Hair follicular keratinocyte (primary cell): Measurements from ENCODE around the gene CCDC38. TPM values are rescaled to one million over a fixed set of nuclear protein-coding genes. Genes with fewer than 3 reads are reported as not detected.

Source experiments
- total RNA-seq: library from RNA; depleted of rRNA; stranded (reverse); fragments of >200 nt; gene quantifications from 2 replicates; pipeline ENCODE4 v1.2.3, GENCODE V29; 2015

Gene CCDC38
- total RNA-seq = not detected in 2 replicates

GRCh38 chr12:95942524-95943329 is at the start of gene CCDC38:
TSS of gene CCDC38 (minus strand) at chr12:95942614. CDS start at chr12:95936509, 6,105 bp downstream.

GRCh38 chr12:95943330-95943842 is 972 bp upstream of the CCDC38 start, which contains the start of gene AMDHD1:
TSS of gene AMDHD1 (plus strand) at chr12:95943331. CDS start at chr12:95943399, 68 bp downstream.

GRCh38 chr12:95858451-95859343 is 83.7 kb downstream of the CCDC38 start, which contains the start of gene SNRPF:
TSS of gene SNRPF (plus strand) at chr12:95858952. CDS start at chr12:95859074, 122 bp downstream.

Other genes starting within 250 kb of the CCDC38 start
- 5.0 and 27.5 TPM in 2 replicates for gene NTN4, start 151.8 kb downstream of the CCDC38 start, total RNA-seq
- 15.5 and 32.4 TPM in 2 replicates for gene SNRPF, start 83.7 kb downstream of the CCDC38 start, total RNA-seq
- gene AMDHD1, start 717 bp upstream of the CCDC38 start, total RNA-seq = 0.39 and 0.46 TPM in 2 replicates
- gene HAL, start 53.7 kb upstream of the CCDC38 start, total RNA-seq = 0.08 and 0.27 TPM in 2 replicates
- 128 and 129 TPM in 2 replicates for gene LTA4H, start 93.0 kb upstream of the CCDC38 start, total RNA-seq